HepG2 (cell line): Measurements from ENCODE around the gene CES2. TPM values are rescaled to one million over a fixed set of nuclear protein-coding genes. Genes with fewer than 3 reads are reported as not detected.
A peak's percentile ranks its signal among the peaks of the same experiment; 100 is the strongest.

Source experiments
- ATAC-seq: fragments of 200-7000 bp; cut with Tn5 transposase; 3 replicates; pipeline ENCODE4 v1.9.1; 2020; ENCODE audit warnings: mild to moderate bottlenecking, moderate library complexity
- BruUV-seq: library from RNA; stranded (reverse); fragments of 400-500 nt; replicated peaks from 2 replicates; lab custom pipeline; 2021; lab: Mats Ljungman, UMichigan
- CTCF ChIA-PET: fragments of 300-600 bp; formaldehyde crosslinking; extraction: SDS; loops from one replicate; lab custom pipeline; 2021; ENCODE audit warnings: low total read pairs, inconsistent platforms, low intra/inter-chr PET ratio; lab: Yijun Ruan, JAX
- POLR2A ChIA-PET: fragments of 350-600 bp; sonication (Branson Sonifier 250); formaldehyde crosslinking; loops from one replicate; lab custom pipeline; 2020; ENCODE audit warnings: antibody characterized with exemption, inconsistent platforms; lab: Yijun Ruan, JAX
- DNase-seq: peaks from one replicate; pipeline ENCODE4 v3.0.0-alpha.2; 2015; ENCODE audit warnings: low spot score
- FAIRE-seq: peaks from 3 replicates; lab custom pipeline; 2011; peaks lifted over from hg19 to GRCh38; lab: Jason Lieb, UNC
- H2AFZ ChIP-seq: one replicate; pipeline ENCODE4 v1.6.1; 2011; ENCODE audit warnings: low read length, inconsistent platforms
- H3K27ac ChIP-seq: fragments of 300-600 bp; 3 replicates; pipeline ENCODE4 v1.8.0; 2011; ENCODE audit warnings: mixed run types, mild to moderate bottlenecking, mixed read lengths, low read length, inconsistent platforms; ENCODE audit not compliant: insufficient read depth; ENCODE audit errors: extremely low read length
- H3K27me3 ChIP-seq, 2 experiments: fragments of 200-600 bp in 1 of 2; 2 replicates in 1 of 2; 3 replicates in 1 of 2; pipeline versions ENCODE4 v1.6.0 to v1.8.0; 2011; ENCODE audit warnings: low read length in 2 of 2, mild to moderate bottlenecking in 2 of 2, moderate library complexity in 2 of 2, inconsistent platforms in 1 of 2; ENCODE audit not compliant: insufficient read depth in 2 of 2, control insufficient read depth in 1 of 2
- H3K36me3 ChIP-seq, 2 experiments: fragments of 200-600 bp in 1 of 2; replicated peaks in 1 of 2; 2 replicates in 1 of 2; 3 replicates in 1 of 2; pipeline versions ENCODE4 v1.5.1 to v1.8.0; 2011; ENCODE audit warnings: low read length in 2 of 2, inconsistent platforms in 1 of 2; ENCODE audit not compliant: insufficient read depth in 2 of 2, control insufficient read depth in 1 of 2
- H3K4me1 ChIP-seq: 2 replicates; pipeline ENCODE4 v1.5.1; 2012; ENCODE audit warnings: low read length, inconsistent platforms; ENCODE audit not compliant: insufficient read depth
- H3K4me2 ChIP-seq: 2 replicates; pipeline ENCODE4 v1.6.0; 2011; ENCODE audit warnings: low read depth, low read length, inconsistent platforms
- H3K4me3 ChIP-seq, 3 experiments: fragments of 200-600 bp in 1 of 3; sonication (generic), shearing (Covaris generic) in 1 of 3; replicated peaks in 1 of 3; 2 replicates each; pipeline ENCODE4 v1.5.1; 2011 to 2016; ENCODE audit warnings: low read length in 3 of 3, inconsistent platforms in 2 of 3, low read depth in 2 of 3, mild to moderate bottlenecking in 2 of 3, control low read depth in 1 of 3, mixed read lengths in 1 of 3; ENCODE audit not compliant: insufficient read depth in 1 of 3
- H3K79me2 ChIP-seq: one replicate; pipeline ENCODE4 v1.6.1; 2011; ENCODE audit warnings: low read length, inconsistent platforms; ENCODE audit not compliant: insufficient read depth
- H3K9ac ChIP-seq: 2 replicates; pipeline ENCODE4 v1.6.0; 2011; ENCODE audit warnings: mild to moderate bottlenecking, low read depth, low read length, inconsistent platforms; ENCODE audit not compliant: insufficient read depth
- H3K9me3 ChIP-seq: 2 replicates; pipeline ENCODE4 v1.5.1; 2012; ENCODE audit warnings: mild to moderate bottlenecking, low read length
- H4K20me1 ChIP-seq: 2 replicates; pipeline ENCODE4 v1.6.0; 2011; ENCODE audit warnings: inconsistent platforms, mild to moderate bottlenecking, low read length, moderate library complexity; ENCODE audit not compliant: insufficient read depth
- FOXK2 ChIP-seq: fragments of 450-650 bp; IDR thresholded peaks from 2 replicates; pipeline ENCODE4 v1.6.1; 2016
- GPN1 ChIP-seq: sonication (generic); formaldehyde crosslinking; IDR thresholded peaks from 2 replicates; pipeline ENCODE4 v1.5.1; 2020; ENCODE audit warnings: missing genetic modification reagents, borderline replicate concordance
- IRF2 ChIP-seq: IDR thresholded peaks from 2 replicates; pipeline ENCODE4 v1.6.1; 2018; ENCODE audit warnings: missing genetic modification reagents, missing compliant biosample characterization
- NCOA1 ChIP-seq: sonication (generic); formaldehyde crosslinking; IDR thresholded peaks from 2 replicates; pipeline ENCODE4 v1.9.0; 2021; ENCODE audit warnings: missing genetic modification reagents
- NFE2L2 ChIP-seq: fragments of 150-350 bp; IDR thresholded peaks from 2 replicates; pipeline ENCODE4 v1.6.1; 2014; ENCODE audit warnings: low read length
- NFYB ChIP-seq: sonication (generic); formaldehyde crosslinking; IDR thresholded peaks from 2 replicates; pipeline ENCODE4 v1.4.0; 2020; ENCODE audit warnings: missing genetic modification reagents
- SIN3B ChIP-seq: fragments of 150-350 bp; IDR thresholded peaks from 2 replicates; pipeline ENCODE4 v1.6.1; 2014; ENCODE audit warnings: low read length
- SP140L ChIP-seq: sonication (generic); formaldehyde crosslinking; IDR thresholded peaks from 2 replicates; pipeline ENCODE4 v1.4.0; 2020; ENCODE audit warnings: missing genetic modification reagents, borderline replicate concordance
- ZFAT ChIP-seq: sonication (generic); formaldehyde crosslinking; conservative IDR thresholded peaks from 2 replicates; pipeline ENCODE4 v1.8.1; 2023; ENCODE audit warnings: missing genetic modification reagents, inconsistent platforms
- ZNF138 ChIP-seq: sonication (generic); formaldehyde crosslinking; IDR thresholded peaks from 2 replicates; pipeline ENCODE4 v1.5.0; 2020; ENCODE audit warnings: mild to moderate bottlenecking, low read depth, missing genetic modification reagents
- ZNF547 ChIP-seq: sonication (generic); formaldehyde crosslinking; IDR thresholded peaks from 2 replicates; pipeline ENCODE4 v1.5.1; 2020; ENCODE audit warnings: mild to moderate bottlenecking, missing genetic modification reagents
- ZNF652 ChIP-seq: IDR thresholded peaks from 2 replicates; pipeline ENCODE4 v1.6.1; 2016; ENCODE audit warnings: low read depth, borderline replicate concordance
- ZNF780A ChIP-seq: sonication (generic); formaldehyde crosslinking; IDR thresholded peaks from 2 replicates; pipeline ENCODE4 v1.8.0; 2022; ENCODE audit warnings: mild to moderate bottlenecking, missing genetic modification reagents, moderate library complexity
- ZSCAN25 ChIP-seq: sonication (generic); formaldehyde crosslinking; IDR thresholded peaks from 2 replicates; pipeline ENCODE4 v1.8.0; 2022; ENCODE audit warnings: mild to moderate bottlenecking, missing genetic modification reagents
- WGBS: methylation state at CpG from one replicate; pipeline ENCODE4 v1.1.6; 2017; ENCODE audit warnings: low lambda C conversion rate; 5-methylcytosine and 5-hydroxymethylcytosine counted together
- in situ Hi-C: cut with HindIII; loops from 2 replicates; pipeline ENCODE4 v1.10.0; 2017; ENCODE audit warnings: low pct_unique_long_range_greater_than_20kb; ENCODE audit not compliant: extremely low pct_ligation_motif_present
- intact Hi-C: fragments of 100-400 bp; cut with micrococcal nuclease; formaldehyde crosslinking; loops from one replicate; pipeline ENCODE4 v1.10.0; 2022; ENCODE audit not compliant: unreplicated experiment
- polyA plus RNA-seq, 8 experiments: library from polyadenylated mRNA; depleted of rRNA in 3 of 8; stranded (reverse) in 7 of 8; unstranded in 1 of 8; fragments of >200 nt; fragmentation: Illumina TruSeq in 4 of 8; extraction: Trizol in 4 of 8; gene quantifications; 2 replicates each; pipeline versions ENCODE4 v1.2.1 to v1.2.3, GENCODE V29; 2011 to 2016; ENCODE audit warnings: low read depth in 4 of 8, missing spikeins in 1 of 8, mixed read lengths in 1 of 8; ENCODE audit not compliant: insufficient read depth in 1 of 8
- total RNA-seq, 5 experiments: library from RNA; depleted of rRNA; stranded (reverse); fragments of >200 nt; fragmentation: Illumina TruSeq; extraction: Trizol; gene quantifications; 2 replicates each; pipeline ENCODE4 v1.2.3, GENCODE V29; 2016; ENCODE audit warnings: low read depth in 1 of 5
- TF ChIP-seq, protein P1 (sequence below): sonication (generic); formaldehyde crosslinking; IDR thresholded peaks from 2 replicates; pipeline ENCODE4 v1.4.0; 2020; ENCODE audit warnings: missing genetic modification reagents, borderline replicate concordance
- TF ChIP-seq, protein P2 (sequence below): sonication (generic); formaldehyde crosslinking; IDR thresholded peaks from 2 replicates; pipeline ENCODE4 v1.5.0; 2020; ENCODE audit warnings: missing genetic modification reagents

CES2 gene
- total and polyA plus RNA-seq, 2 of the 13 experiments (the other 11 are each of a cell fraction or from before 2014, with no cell fraction given): 50.6 to 63.8 TPM

GRCh38 chr16:66904846-66905632 lies 30.3 kb upstream of the CES2 start:
- peak overlapping the region; percentile 75 for H3K27ac ChIP-seq
- no peaks in the 10 kb centered on the region for H3K27me3 ChIP-seq
- DNase-seq: peak; percentile 88
- peak; percentile 68 for FAIRE-seq
- peak overlapping the region; percentile 74 for H3K9ac ChIP-seq
- in situ Hi-C loops: loop anchor here (5.0 kb wide), 1 partner anchor 32 kb away; the partner anchor contains the start of gene CES2
- ChIA-PET POLR2A (interaction anchor here (0.9 to 10.3 kb wide), 18 partner anchors 10 to 265 kb away, joined by 3 to 86 read pairs (median 6); partner anchors contain the start of genes B3GNT9, CDH16, CES2 and CES3), CTCF (no interaction called here)
- no peaks in the 10 kb centered on the region for H4K20me1 ChIP-seq
- intact Hi-C loops: no loop called here
- peak; percentile 40 for ATAC-seq
- TSS peak; percentile 81 for BruUV-seq
- H3K79me2 ChIP-seq: no peaks in the 10 kb centered on the region
- no peak overlapping the region for H2AFZ ChIP-seq
- peaks cover 86% of the 10 kb centered on the region for H3K4me1 ChIP-seq
- H3K4me2 ChIP-seq: peak overlapping the region; percentile 82
- H3K9me3 ChIP-seq: no peaks in the 10 kb centered on the region
- WGBS: 4% methylated on average over 16 of the region's 16 CpGs
- no peaks in the 10 kb centered on the region for H3K36me3 ChIP-seq
- H3K4me3 ChIP-seq: peak overlapping the region; percentile 52 to 72 (median 56)
- TF ChIP-seq ZNF138 (CRISPR knock-in tag) (peak; percentile 59; the same call in 1 of the 2 replicates), ZNF652 (CRISPR knock-in tag) (no peak), ZNF780A (CRISPR knock-in tag) (no peak), FOXK2 (peak; percentile 72), GPN1 (CRISPR knock-in tag) (no peak), SP140L (CRISPR knock-in tag) (no peak), SIN3B (no peak), ZSCAN25 (no peak), ZNF547 (CRISPR knock-in tag) (no peak), ZFAT (CRISPR knock-in tag) (no peak), NFE2L2 (no peak), NFYB (CRISPR knock-in tag) (no peak), NCOA1 (no peak), IRF2 (CRISPR knock-in tag) (peak; percentile 59; the same call in 1 of the 2 replicates)
- TF ChIP-seq, protein P1, sequence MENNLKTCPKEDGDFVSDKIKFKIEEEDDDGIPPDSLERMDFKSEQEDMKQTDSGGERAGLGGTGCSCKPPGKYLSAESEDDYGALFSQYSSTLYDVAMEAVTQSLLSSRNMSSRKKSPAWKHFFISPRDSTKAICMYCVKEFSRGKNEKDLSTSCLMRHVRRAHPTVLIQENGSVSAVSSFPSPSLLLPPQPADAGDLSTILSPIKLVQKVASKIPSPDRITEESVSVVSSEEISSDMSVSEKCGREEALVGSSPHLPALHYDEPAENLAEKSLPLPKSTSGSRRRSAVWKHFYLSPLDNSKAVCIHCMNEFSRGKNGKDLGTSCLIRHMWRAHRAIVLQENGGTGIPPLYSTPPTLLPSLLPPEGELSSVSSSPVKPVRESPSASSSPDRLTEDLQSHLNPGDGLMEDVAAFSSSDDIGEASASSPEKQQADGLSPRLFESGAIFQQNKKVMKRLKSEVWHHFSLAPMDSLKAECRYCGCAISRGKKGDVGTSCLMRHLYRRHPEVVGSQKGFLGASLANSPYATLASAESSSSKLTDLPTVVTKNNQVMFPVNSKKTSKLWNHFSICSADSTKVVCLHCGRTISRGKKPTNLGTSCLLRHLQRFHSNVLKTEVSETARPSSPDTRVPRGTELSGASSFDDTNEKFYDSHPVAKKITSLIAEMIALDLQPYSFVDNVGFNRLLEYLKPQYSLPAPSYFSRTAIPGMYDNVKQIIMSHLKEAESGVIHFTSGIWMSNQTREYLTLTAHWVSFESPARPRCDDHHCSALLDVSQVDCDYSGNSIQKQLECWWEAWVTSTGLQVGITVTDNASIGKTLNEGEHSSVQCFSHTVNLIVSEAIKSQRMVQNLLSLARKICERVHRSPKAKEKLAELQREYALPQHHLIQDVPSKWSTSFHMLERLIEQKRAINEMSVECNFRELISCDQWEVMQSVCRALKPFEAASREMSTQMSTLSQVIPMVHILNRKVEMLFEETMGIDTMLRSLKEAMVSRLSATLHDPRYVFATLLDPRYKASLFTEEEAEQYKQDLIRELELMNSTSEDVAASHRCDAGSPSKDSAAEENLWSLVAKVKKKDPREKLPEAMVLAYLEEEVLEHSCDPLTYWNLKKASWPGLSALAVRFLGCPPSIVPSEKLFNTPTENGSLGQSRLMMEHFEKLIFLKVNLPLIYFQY: peak; percentile 96; the same call in 1 of the 2 replicates
- TF ChIP-seq, protein P2, sequence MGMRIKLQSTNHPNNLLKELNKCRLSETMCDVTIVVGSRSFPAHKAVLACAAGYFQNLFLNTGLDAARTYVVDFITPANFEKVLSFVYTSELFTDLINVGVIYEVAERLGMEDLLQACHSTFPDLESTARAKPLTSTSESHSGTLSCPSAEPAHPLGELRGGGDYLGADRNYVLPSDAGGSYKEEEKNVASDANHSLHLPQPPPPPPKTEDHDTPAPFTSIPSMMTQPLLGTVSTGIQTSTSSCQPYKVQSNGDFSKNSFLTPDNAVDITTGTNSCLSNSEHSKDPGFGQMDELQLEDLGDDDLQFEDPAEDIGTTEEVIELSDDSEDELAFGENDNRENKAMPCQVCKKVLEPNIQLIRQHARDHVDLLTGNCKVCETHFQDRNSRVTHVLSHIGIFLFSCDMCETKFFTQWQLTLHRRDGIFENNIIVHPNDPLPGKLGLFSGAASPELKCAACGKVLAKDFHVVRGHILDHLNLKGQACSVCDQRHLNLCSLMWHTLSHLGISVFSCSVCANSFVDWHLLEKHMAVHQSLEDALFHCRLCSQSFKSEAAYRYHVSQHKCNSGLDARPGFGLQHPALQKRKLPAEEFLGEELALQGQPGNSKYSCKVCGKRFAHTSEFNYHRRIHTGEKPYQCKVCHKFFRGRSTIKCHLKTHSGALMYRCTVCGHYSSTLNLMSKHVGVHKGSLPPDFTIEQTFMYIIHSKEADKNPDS (CRISPR knock-in tag): no peak
